ENCODE measurements around the gene PPARA.

- TF ChIP-seq EZH2 (IDR thresholded peaks at IDR 0.05) (no peak), ZFX (IDR thresholded peaks at IDR 0.05) (no peak), CTCF (IDR thresholded peaks at IDR 0.05 in 2 of 3, conservative IDR thresholded peaks at IDR 0.05 in 1 of 3; ENCODE audit: borderline replicate concordance in 1 of 3, insufficient read depth in 1 of 3, low read depth in 2 of 3, low read length in 2 of 3) (peak; percentile 59 to 92 (median 86); a peak in 5 of 6 replicates), ZBTB33 (IDR thresholded peaks at IDR 0.05; ENCODE audit: extremely low read depth, insufficient replicate concordance, low read length) (no peak), EGR1 (IDR thresholded peaks at IDR 0.05; ENCODE audit: low read depth) (no peak), POLR2AphosphoS5 (IDR thresholded peaks at IDR 0.05; ENCODE audit: low read depth, low read length) (no peak), ELF1 (IDR thresholded peaks at IDR 0.05; ENCODE audit: borderline replicate concordance, low read depth) (no peak)
Observed at GRCh38 chr22:46131151-46131587, 19.2 kb upstream of the PPARA start.
